ENCODE results near the gene LRRIQ4.

DNA sequence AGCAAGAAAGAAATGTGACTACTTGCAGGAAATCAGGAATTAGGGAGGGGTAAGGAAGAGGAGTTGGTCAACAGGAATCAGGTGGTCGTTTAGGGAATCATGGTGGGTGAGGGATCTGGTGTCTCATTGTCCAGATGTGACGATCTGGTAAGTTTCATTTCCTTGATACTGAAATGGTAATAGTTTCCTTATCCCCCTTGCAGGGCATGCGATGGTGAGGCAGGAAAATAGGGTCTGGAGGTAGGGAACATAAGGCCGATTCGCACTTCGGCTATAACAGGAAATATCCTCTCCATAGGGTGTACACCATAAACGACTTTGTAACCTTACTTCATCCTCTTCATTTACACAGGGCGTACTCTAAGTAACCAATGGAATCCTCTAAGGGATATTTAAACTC, 608 bp downstream of the LRRIQ4 start:
- TF ChIP-seq EZH2phosphoT487 (IDR thresholded peaks at IDR 0.05; ENCODE audit: insufficient read depth, low read depth) (no peak), EZH2 (IDR thresholded peaks at IDR 0.05; ENCODE audit: insufficient read depth, poor library complexity, severe bottlenecking) (no peak)
